DOHH2 (cell line): ENCODE data around the gene FASN.

ENCODE experiments used
- H3F3A ChIP-seq: fragments of 200-600 bp; sonication (generic), shearing (Covaris generic); 2 replicates; pipeline ENCODE4 v1.6.0; 2016; ENCODE audit warnings: antibody characterized with exemption, mild to moderate bottlenecking; ENCODE audit not compliant: control insufficient read depth, insufficient read depth
- H3K27ac ChIP-seq: fragments of 200-600 bp; sonication (generic); 2 replicates; pipeline ENCODE4 v1.5.1; 2014; ENCODE audit warnings: low read depth, mild to moderate bottlenecking, low read length, moderate library complexity
- H3K27me3 ChIP-seq: fragments of 200-600 bp; sonication (generic); 2 replicates; pipeline ENCODE4 v1.6.1; 2014; ENCODE audit warnings: mild to moderate bottlenecking, low read length, mixed read lengths; ENCODE audit not compliant: control insufficient read depth
- H3K36me3 ChIP-seq: fragments of 200-600 bp; sonication (generic); 2 replicates; pipeline ENCODE4 v1.6.1; 2014; ENCODE audit warnings: mild to moderate bottlenecking, low read length, moderate library complexity, mixed read lengths; ENCODE audit not compliant: control insufficient read depth
- H3K4me1 ChIP-seq: fragments of 200-600 bp; sonication (generic); 2 replicates; pipeline ENCODE4 v1.6.1; 2014; ENCODE audit warnings: mild to moderate bottlenecking, low read length, mixed read lengths; ENCODE audit not compliant: control insufficient read depth
- H3K4me2 ChIP-seq: fragments of 200-600 bp; sonication (generic); 2 replicates; pipeline ENCODE4 v1.6.0; 2014; ENCODE audit warnings: mild to moderate bottlenecking, low read length, moderate library complexity
- H3K4me3 ChIP-seq: fragments of 200-600 bp; sonication (generic); 2 replicates; pipeline ENCODE4 v1.5.1; 2014; ENCODE audit warnings: mild to moderate bottlenecking, low read length, mixed read lengths
- H3K79me2 ChIP-seq: fragments of 200-600 bp; sonication (generic); 2 replicates; pipeline ENCODE4 v1.6.1; 2014; ENCODE audit warnings: mild to moderate bottlenecking, low read length, mixed read lengths; ENCODE audit not compliant: control insufficient read depth
- H3K9me2 ChIP-seq: fragments of 200-600 bp; sonication (generic); replicated peaks from 2 replicates; pipeline ENCODE4 v1.6.1; 2014; ENCODE audit warnings: mild to moderate bottlenecking, low read length, mixed read lengths; ENCODE audit not compliant: control insufficient read depth
- H3K9me3 ChIP-seq: fragments of 200-600 bp; sonication (generic); 2 replicates; pipeline ENCODE4 v1.6.1; 2014; ENCODE audit warnings: antibody characterized with exemption, low read length, mixed read lengths; ENCODE audit not compliant: control insufficient read depth, insufficient read depth
- H4K20me1 ChIP-seq: fragments of 200-600 bp; sonication (generic); 2 replicates; pipeline ENCODE4 v1.6.0; 2014; ENCODE audit warnings: low read depth, mild to moderate bottlenecking, antibody characterized with exemption, low read length, moderate library complexity; ENCODE audit not compliant: control insufficient read depth, insufficient read depth
- CTCF ChIP-seq: fragments of 200-600 bp; sonication (generic); IDR thresholded peaks from one replicate; pipeline ENCODE4 v1.5.1; 2014; ENCODE audit warnings: antibody characterized with exemption, mild to moderate bottlenecking, low read depth, low read length; ENCODE audit not compliant: poor library complexity, severe bottlenecking
- EZH2phosphoT487 ChIP-seq: fragments of 200-600 bp; sonication (generic); IDR thresholded peaks from 2 replicates; pipeline ENCODE4 v1.6.1; 2017; ENCODE audit warnings: borderline replicate concordance, mild to moderate bottlenecking, antibody characterized with exemption, low read length, moderate library complexity, mixed read lengths

Gene FASN

GRCh38 chr17:82091264-82092066 lies 6.6 kb downstream of the FASN start:
- Histone ChIP-seq H3K27ac (no peak overlapping the region), H4K20me1 (peaks cover 13% of the 10 kb centered on the region), H3K9me2 (no peaks in the 10 kb centered on the region), H3K4me3 (no peak overlapping the region), H3K36me3 (peaks cover 94% of the 10 kb centered on the region), H3K9me3 (no peaks in the 10 kb centered on the region), H3F3A (no peaks in the 10 kb centered on the region), H3K4me1 (peaks cover 9% of the 10 kb centered on the region), H3K79me2 (peaks cover 35% of the 10 kb centered on the region), H3K4me2 (no peak overlapping the region), H3K27me3 (no peaks in the 10 kb centered on the region)
- no peak for TF ChIP-seq CTCF

GRCh38 chr17:82090549-82091263 lies 7.3 kb downstream of the FASN start:
- Histone ChIP-seq H3K27me3 (no peaks in the 10 kb centered on the region), H3K9me3 (no peaks in the 10 kb centered on the region), H3K79me2 (peaks cover 28% of the 10 kb centered on the region), H3K4me3 (no peak overlapping the region), H3K36me3 (peaks cover 94% of the 10 kb centered on the region), H3F3A (no peaks in the 10 kb centered on the region), H4K20me1 (0 out of 2 replicates have a peak, but pooled peaks cover 6% of the 10 kb centered on the region), H3K4me2 (no peak overlapping the region), H3K9me2 (no peaks in the 10 kb centered on the region), H3K4me1 (peaks cover under 1% of the 10 kb centered on the region), H3K27ac (no peak overlapping the region)
- no peak for TF ChIP-seq CTCF
- no peak for TF ChIP-seq EZH2phosphoT487

GRCh38 chr17:82089723-82090548 lies 8.1 kb downstream of the FASN start:
- Histone ChIP-seq H3K79me2 (peaks cover 20% of the 10 kb centered on the region), H3K9me3 (no peaks in the 10 kb centered on the region), H3K4me1 (no peaks in the 10 kb centered on the region), H3K4me2 (no peak overlapping the region), H3K4me3 (no peak overlapping the region), H3K27me3 (no peaks in the 10 kb centered on the region), H3F3A (no peaks in the 10 kb centered on the region), H4K20me1 (no peaks in the 10 kb centered on the region), H3K36me3 (peaks cover 94% of the 10 kb centered on the region), H3K9me2 (no peaks in the 10 kb centered on the region), H3K27ac (no peak overlapping the region)
- TF ChIP-seq EZH2phosphoT487 (no peak), CTCF (no peak)
